ENCODE results near the gene MTERF4. TPM values are rescaled to one million over a fixed set of nuclear protein-coding genes. Genes with fewer than 3 reads are reported as not detected.
A peak's percentile ranks its signal among the peaks of the same experiment; 100 is the strongest.

MTERF4 gene
- total and polyA plus RNA-seq, 12 donors = 17.4 to 39.2 (median 32.2) TPM

DNA sequence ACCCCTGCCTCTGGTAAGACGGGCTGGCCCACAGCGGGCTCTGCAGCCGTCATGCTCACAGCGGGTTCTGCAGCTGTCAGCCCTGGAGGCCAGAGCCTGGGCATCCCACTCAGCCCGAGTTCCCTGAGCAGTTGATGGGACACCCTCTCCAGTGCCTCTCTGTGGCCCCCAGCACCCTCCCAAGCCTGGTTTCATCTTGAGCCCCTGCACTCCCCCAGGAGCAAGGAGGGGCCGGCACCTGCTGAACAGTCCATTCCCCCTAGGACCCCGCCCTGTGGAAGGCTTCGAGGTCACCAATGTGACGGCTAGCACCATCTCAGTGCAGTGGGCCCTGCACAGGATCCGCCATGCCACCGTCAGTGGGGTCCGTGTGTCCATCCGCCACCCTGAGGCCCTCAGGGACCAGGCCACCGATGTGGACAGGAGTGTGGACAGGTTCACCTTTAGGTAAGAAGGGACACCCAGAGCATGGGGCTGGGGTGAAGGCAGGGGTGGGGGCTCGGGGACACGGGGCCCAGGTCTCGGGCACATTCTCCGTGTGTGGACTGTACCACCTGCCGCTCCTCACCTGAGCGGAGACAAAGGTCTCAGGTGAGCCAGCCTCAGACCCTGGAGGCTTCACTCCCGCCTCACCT, 34.5 kb downstream of the MTERF4 start:
- H3K27me3 ChIP-seq = no peaks in the 10 kb centered on the region
- no peak overlapping the region for H3K27ac ChIP-seq
- H3K4me1 ChIP-seq (replicated peaks in 1 of 2) = peaks cover 0 to 4% of the 10 kb centered on the region in 2 donors
- intact Hi-C loops (cut with DNase I) = loop anchor here in 1 of 2 donors (10.0 kb wide), 1 partner anchor 213 kb away; no protein-coding TSS in a partner anchor
- no peak overlapping the region for H3K4me3 ChIP-seq
- no peak for TF ChIP-seq POLR2A (IDR thresholded peaks at IDR 0.05)
- no peak for TF ChIP-seq CTCF (IDR thresholded peaks at IDR 0.05)
- WGBS, 4 donors = 92 to 95% (median 93%) methylated on average over 12 to 21 of the region's 21 CpGs
- DNase-seq = peak in 1 of 7 donors; percentile 36
- no peaks in the 10 kb centered on the region for H3K36me3 ChIP-seq (replicated peaks in 1 of 2)
- no peaks in the 10 kb centered on the region for H3K9me3 ChIP-seq (replicated peaks in 1 of 3)

DNA sequence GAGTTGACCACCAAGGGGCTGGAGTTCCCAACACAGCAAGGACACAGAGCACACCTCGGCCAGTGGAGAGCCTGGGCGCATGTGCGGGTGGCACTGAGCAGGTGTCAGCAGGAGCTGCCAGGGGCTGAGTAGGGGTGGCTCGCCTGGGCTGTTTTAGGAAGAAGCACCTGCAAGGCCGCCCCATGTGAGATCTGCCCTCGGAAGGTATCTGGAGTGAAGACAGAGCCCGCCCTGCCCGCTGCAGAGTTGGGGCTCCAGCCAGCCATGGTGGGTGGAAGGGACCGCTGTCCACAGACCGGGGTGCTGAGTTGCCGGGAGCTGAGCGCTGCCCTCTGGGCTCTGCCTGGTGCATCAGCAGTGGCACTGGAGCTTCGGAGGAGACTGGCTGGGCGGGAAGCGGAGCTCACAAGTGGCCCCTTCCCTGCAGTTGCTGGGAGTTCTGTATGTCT, 35.2 kb downstream of the MTERF4 start:
- WGBS, 4 donors = 87 to 100% (median 95%) methylated on average over 2 to 15 of the region's 15 CpGs

GRCh38 chr2:241066171-241066892, 35.8 kb downstream of the MTERF4 start:
- Histone ChIP-seq H3K4me3 (no peak overlapping the region), H3K27ac (no peak overlapping the region), H3K9me3 (replicated peaks in 1 of 3) (no peaks in the 10 kb centered on the region), H3K36me3 (replicated peaks in 1 of 2) (no peaks in the 10 kb centered on the region), H3K4me1 (replicated peaks in 1 of 2) (peaks cover 0 to 4% of the 10 kb centered on the region in 2 donors), H3K27me3 (no peaks in the 10 kb centered on the region)
- 93 to 95% (median 94%) methylated on average over 21 of the region's 21 CpGs for WGBS, 4 donors
- DNase-seq = peak in 1 of 7 donors; percentile 37
- TF ChIP-seq CTCF (IDR thresholded peaks at IDR 0.05) (no peak), POLR2A (IDR thresholded peaks at IDR 0.05) (no peak)
- intact Hi-C loops (cut with DNase I) = loop anchor here in 1 of 2 donors (10.0 kb wide), 1 partner anchor 212 kb away; no protein-coding TSS in a partner anchor

More for the DNA sequence above, 35.2 kb downstream of the MTERF4 start:
- peak in 2 of 7 donors; percentile 21 to 43 for DNase-seq
- H3K27me3 ChIP-seq = no peaks in the 10 kb centered on the region
- no peaks in the 10 kb centered on the region for H3K36me3 ChIP-seq (replicated peaks in 1 of 2)
- peaks cover 0 to 4% of the 10 kb centered on the region in 2 donors for H3K4me1 ChIP-seq (replicated peaks in 1 of 2)
- H3K27ac ChIP-seq = no peak overlapping the region
- TF ChIP-seq POLR2A (IDR thresholded peaks at IDR 0.05) = no peak
- TF ChIP-seq CTCF (IDR thresholded peaks at IDR 0.05) = no peak
- no peaks in the 10 kb centered on the region for H3K9me3 ChIP-seq (replicated peaks in 1 of 3)
- intact Hi-C loops (cut with DNase I) = loop anchor here in 1 of 2 donors (10.0 kb wide), 1 partner anchor 212 kb away; no protein-coding TSS in a partner anchor
- H3K4me3 ChIP-seq = no peak overlapping the region

- WGBS, 4 donors = 93 to 97% (median 94%) methylated on average over 19 to 27 of the region's 27 CpGs
- no peak for TF ChIP-seq CTCF (IDR thresholded peaks at IDR 0.05)
- no peak for TF ChIP-seq POLR2A (IDR thresholded peaks at IDR 0.05)
- Histone ChIP-seq H3K36me3 (replicated peaks in 1 of 2) (no peaks in the 10 kb centered on the region), H3K9me3 (replicated peaks in 1 of 3) (no peaks in the 10 kb centered on the region), H3K27ac (no peak overlapping the region), H3K4me1 (replicated peaks in 1 of 2) (peaks cover 0 to 4% of the 10 kb centered on the region in 2 donors), H3K4me3 (no peak overlapping the region), H3K27me3 (no peaks in the 10 kb centered on the region)
- intact Hi-C loops (cut with DNase I) = loop anchor here in 1 of 2 donors (10.0 kb wide), 1 partner anchor 211 kb away; no protein-coding TSS in a partner anchor
- peak in 1 of 7 donors; percentile 35 for DNase-seq
Measured at GRCh38 chr2:241065355-241065803, 36.7 kb downstream of the MTERF4 start.
